ENCODE measurements around the gene JUND. TPM values are rescaled to one million over a fixed set of nuclear protein-coding genes. Genes with fewer than 3 reads are reported as not detected.

JUND gene
- total RNA-seq, 1 donor from 2014 or later = 54.0 TPM

DNA sequence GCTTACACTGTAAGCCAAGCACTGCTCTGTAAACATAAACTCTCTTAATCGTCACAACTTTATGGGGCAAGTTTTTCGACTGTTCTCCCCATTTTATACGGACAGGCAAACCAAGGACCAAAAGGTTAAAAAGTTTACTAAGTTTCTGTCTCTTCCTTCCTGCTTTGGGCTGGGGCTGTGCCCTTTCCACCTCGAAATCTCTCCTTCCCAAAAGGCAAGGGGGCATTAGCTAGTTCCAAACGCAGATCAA lies 2.2 kb downstream of the JUND start:
- DNase-seq (ENCODE audit: low read depth) (no peak), FAIRE-seq (no peak)
- Histone ChIP-seq H3K4me3 (ENCODE audit: low read depth, low read length) (peak overlapping the region; percentile 100), H3K27me3 (ENCODE audit: control insufficient read depth, insufficient read depth, low read length) (no peaks in the 10 kb centered on the region), H3K36me3 (ENCODE audit: control insufficient read depth, insufficient read depth, low read length) (peaks cover 9% of the 10 kb centered on the region)
- TF ChIP-seq, protein P1, sequence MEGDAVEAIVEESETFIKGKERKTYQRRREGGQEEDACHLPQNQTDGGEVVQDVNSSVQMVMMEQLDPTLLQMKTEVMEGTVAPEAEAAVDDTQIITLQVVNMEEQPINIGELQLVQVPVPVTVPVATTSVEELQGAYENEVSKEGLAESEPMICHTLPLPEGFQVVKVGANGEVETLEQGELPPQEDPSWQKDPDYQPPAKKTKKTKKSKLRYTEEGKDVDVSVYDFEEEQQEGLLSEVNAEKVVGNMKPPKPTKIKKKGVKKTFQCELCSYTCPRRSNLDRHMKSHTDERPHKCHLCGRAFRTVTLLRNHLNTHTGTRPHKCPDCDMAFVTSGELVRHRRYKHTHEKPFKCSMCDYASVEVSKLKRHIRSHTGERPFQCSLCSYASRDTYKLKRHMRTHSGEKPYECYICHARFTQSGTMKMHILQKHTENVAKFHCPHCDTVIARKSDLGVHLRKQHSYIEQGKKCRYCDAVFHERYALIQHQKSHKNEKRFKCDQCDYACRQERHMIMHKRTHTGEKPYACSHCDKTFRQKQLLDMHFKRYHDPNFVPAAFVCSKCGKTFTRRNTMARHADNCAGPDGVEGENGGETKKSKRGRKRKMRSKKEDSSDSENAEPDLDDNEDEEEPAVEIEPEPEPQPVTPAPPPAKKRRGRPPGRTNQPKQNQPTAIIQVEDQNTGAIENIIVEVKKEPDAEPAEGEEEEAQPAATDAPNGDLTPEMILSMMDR (IDR thresholded peaks at IDR 0.05; ENCODE audit: insufficient read depth, low read length, severe bottlenecking) = no peak

DNA sequence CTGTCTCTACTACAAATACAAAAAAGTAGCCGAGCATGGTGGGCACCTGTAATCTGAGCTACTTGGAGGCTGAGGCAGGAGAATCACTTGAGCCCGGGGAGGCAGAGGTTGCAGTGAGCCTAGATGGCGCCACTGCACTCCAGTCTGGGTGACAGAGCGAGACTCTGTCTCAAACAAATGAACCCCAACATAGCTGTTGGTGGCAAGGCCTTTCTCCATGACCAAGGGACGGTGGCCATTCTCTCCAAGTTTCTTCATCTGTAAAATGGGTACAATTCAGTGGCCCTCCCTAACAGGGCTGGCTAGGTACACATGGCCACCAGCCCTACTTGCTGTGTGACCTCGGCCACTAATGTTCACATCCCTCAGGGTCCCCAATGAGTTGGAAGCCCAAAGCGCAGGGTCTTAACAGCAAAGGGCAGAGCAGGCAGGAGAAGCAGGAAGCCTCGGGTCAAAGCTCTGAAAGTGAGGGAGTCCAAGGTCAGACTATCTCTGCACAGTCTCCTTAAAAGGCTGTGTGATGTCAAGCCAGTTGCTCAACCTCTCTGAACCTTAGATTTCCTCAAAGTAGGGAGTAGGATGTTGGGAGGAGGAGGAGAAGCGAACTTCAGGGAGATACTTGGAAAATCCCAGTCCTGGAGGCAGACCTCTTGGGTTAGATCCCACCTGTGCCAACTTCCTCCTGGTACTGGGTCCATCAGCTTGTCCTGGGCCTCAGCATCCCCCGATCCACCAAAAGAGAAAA lies 2.7 kb downstream of the JUND start:
- Histone ChIP-seq H3K36me3 (ENCODE audit: control insufficient read depth, insufficient read depth, low read length) (peaks cover 9% of the 10 kb centered on the region), H3K27me3 (ENCODE audit: control insufficient read depth, insufficient read depth, low read length) (no peaks in the 10 kb centered on the region), H3K4me3 (ENCODE audit: low read depth, low read length) (no peak overlapping the region)
- TF ChIP-seq, protein P1 (IDR thresholded peaks at IDR 0.05; ENCODE audit: insufficient read depth, low read length, severe bottlenecking) = peak; percentile 43
- DNase-seq (ENCODE audit: low read depth) (no peak), FAIRE-seq (no peak)

- FAIRE-seq = no peak
- TF ChIP-seq, protein P1 (IDR thresholded peaks at IDR 0.05; ENCODE audit: insufficient read depth, low read length, severe bottlenecking) = no peak
- Histone ChIP-seq H3K27me3 (ENCODE audit: control insufficient read depth, insufficient read depth, low read length) (no peaks in the 10 kb centered on the region), H3K36me3 (ENCODE audit: control insufficient read depth, insufficient read depth, low read length) (peaks cover 8% of the 10 kb centered on the region), H3K4me3 (ENCODE audit: low read depth, low read length) (no peak overlapping the region)
- peak; percentile 72 for DNase-seq (ENCODE audit: low read depth)
Observed at GRCh38 chr19:18274781-18275356, 6.6 kb downstream of the JUND start.

- no peaks in the 10 kb centered on the region for H3K27me3 ChIP-seq (ENCODE audit: control insufficient read depth, insufficient read depth, low read length)
- DNase-seq (ENCODE audit: low read depth) = peak; percentile 48
- H3K4me3 ChIP-seq (ENCODE audit: low read depth, low read length) = no peak within 1 kb of the TSS
Observed at GRCh38 chr19:18274219-18274780, 7.1 kb downstream of the JUND start, which contains the start of gene IQCN. TSS of gene IQCN (minus strand) at chr19:18274452. CDS start at chr19:18269478, 4,974 bp downstream.

GRCh38 chr19:18273561-18274218 lies 7.7 kb downstream of the JUND start:
- Histone ChIP-seq H3K4me3 (ENCODE audit: low read depth, low read length) (no peak overlapping the region), H3K36me3 (ENCODE audit: control insufficient read depth, insufficient read depth, low read length) (peaks cover 4% of the 10 kb centered on the region), H3K27me3 (ENCODE audit: control insufficient read depth, insufficient read depth, low read length) (no peaks in the 10 kb centered on the region)
- DNase-seq (ENCODE audit: low read depth) = no peak
- TF ChIP-seq, protein P1 (IDR thresholded peaks at IDR 0.05; ENCODE audit: insufficient read depth, low read length, severe bottlenecking) = no peak
- FAIRE-seq = no peak

More at GRCh38 chr19:18274219-18274780, 7.1 kb downstream of the JUND start, which contains the start of gene IQCN:
- TF ChIP-seq, protein P1 (IDR thresholded peaks at IDR 0.05; ENCODE audit: insufficient read depth, low read length, severe bottlenecking) = no peak
- FAIRE-seq = no peak
- peaks cover 8% of the 10 kb centered on the region for H3K36me3 ChIP-seq (ENCODE audit: control insufficient read depth, insufficient read depth, low read length)
